ENCODE measurements around the gene NEURL1B.
"Not testable (repeated sequence)": the region's sequence is repeated elsewhere in the genome, so short reads cannot be mapped to it uniquely, and the experiment has no call there.

NEURL1B gene

GRCh38 chr5:172664018-172664417 is 23.0 kb downstream of the NEURL1B start:
- Mint-ChIP-seq H3K4me1 (no peaks in the 10 kb centered on the region), H3K27me3 (peaks cover 6% of the 10 kb centered on the region), H3K4me3 (no peak overlapping the region), H3K36me3 (no peaks in the 10 kb centered on the region), H3K9me3 (no peaks in the 10 kb centered on the region), H3K27ac (no peak overlapping the region)
- DNase-seq: no peak
- CTCF ChIA-PET: interaction anchor here (0.6 kb wide), 1 partner anchor 184 kb away, joined by 3 read pairs; no protein-coding TSS in a partner anchor

GRCh38 chr5:172664681-172665541 is 23.8 kb downstream of the NEURL1B start:
- CTCF ChIA-PET: no interaction called here
- H3K4me3 Mint-ChIP-seq: no peak overlapping the region
- H3K9me3 Mint-ChIP-seq: no peaks in the 10 kb centered on the region
- no peaks in the 10 kb centered on the region for H3K4me1 Mint-ChIP-seq
- no peak overlapping the region for H3K27ac Mint-ChIP-seq
- H3K27me3 Mint-ChIP-seq: peaks cover 6% of the 10 kb centered on the region
- no peak for DNase-seq
- H3K36me3 Mint-ChIP-seq: no peaks in the 10 kb centered on the region

GRCh38 chr5:172666251-172666650 is 25.2 kb downstream of the NEURL1B start:
- H3K4me1 Mint-ChIP-seq: no peaks in the 10 kb centered on the region
- H3K9me3 Mint-ChIP-seq: no peaks in the 10 kb centered on the region
- no peaks in the 10 kb centered on the region for H3K36me3 Mint-ChIP-seq
- peaks cover 3% of the 10 kb centered on the region for H3K27me3 Mint-ChIP-seq
- H3K27ac Mint-ChIP-seq: no peak overlapping the region
- no peak overlapping the region for H3K4me3 Mint-ChIP-seq
- CTCF ChIA-PET: interaction anchor here (0.9 to 1.6 kb wide), 3 partner anchors 30 to 262 kb away, joined by 4 to 12 read pairs (median 4); no protein-coding TSS in a partner anchor
- DNase-seq: no peak

- H3K27ac Mint-ChIP-seq: no peak overlapping the region
- H3K4me3 Mint-ChIP-seq: no peak overlapping the region
- H3K9me3 Mint-ChIP-seq: no peaks in the 10 kb centered on the region
- CTCF ChIA-PET: no interaction called here
- DNase-seq: no peak
- no peaks in the 10 kb centered on the region for H3K36me3 Mint-ChIP-seq
- no peaks in the 10 kb centered on the region for H3K4me1 Mint-ChIP-seq
- H3K27me3 Mint-ChIP-seq: peaks cover 3% of the 10 kb centered on the region
Measured at GRCh38 chr5:172667786-172668593, 26.9 kb downstream of the NEURL1B start.

GRCh38 chr5:172668594-172669071 is 27.6 kb downstream of the NEURL1B start:
- H3K4me1 Mint-ChIP-seq: no peaks in the 10 kb centered on the region
- H3K27ac Mint-ChIP-seq: no peak overlapping the region
- no peaks in the 10 kb centered on the region for H3K36me3 Mint-ChIP-seq
- H3K27me3 Mint-ChIP-seq: peaks cover 3% of the 10 kb centered on the region
- CTCF ChIA-PET: no interaction called here
- H3K9me3 Mint-ChIP-seq: no peaks in the 10 kb centered on the region
- DNase-seq: no peak
- H3K4me3 Mint-ChIP-seq: no peak overlapping the region

GRCh38 chr5:172669386-172670004 is 28.4 kb downstream of the NEURL1B start:
- H3K27me3 Mint-ChIP-seq: no peaks in the 10 kb centered on the region
- H3K27ac Mint-ChIP-seq: no peak overlapping the region
- no peaks in the 10 kb centered on the region for H3K9me3 Mint-ChIP-seq
- H3K4me1 Mint-ChIP-seq: no peaks in the 10 kb centered on the region
- no peaks in the 10 kb centered on the region for H3K36me3 Mint-ChIP-seq
- no peak for DNase-seq
- CTCF ChIA-PET: no interaction called here
- H3K4me3 Mint-ChIP-seq: no peak overlapping the region

- no peaks in the 10 kb centered on the region for H3K4me1 Mint-ChIP-seq
- DNase-seq: no peak
- CTCF ChIA-PET: no interaction called here
- H3K27ac Mint-ChIP-seq: no peak overlapping the region
- no peak overlapping the region for H3K4me3 Mint-ChIP-seq
- H3K36me3 Mint-ChIP-seq: no peaks in the 10 kb centered on the region
- no peaks in the 10 kb centered on the region for H3K9me3 Mint-ChIP-seq
- no peaks in the 10 kb centered on the region for H3K27me3 Mint-ChIP-seq
Measured at GRCh38 chr5:172670005-172670402, 28.9 kb downstream of the NEURL1B start.

GRCh38 chr5:172670444-172670843 is 29.4 kb downstream of the NEURL1B start:
- no peak overlapping the region for H3K4me3 Mint-ChIP-seq
- DNase-seq: no peak
- H3K9me3 Mint-ChIP-seq: no peaks in the 10 kb centered on the region
- H3K27ac Mint-ChIP-seq: no peak overlapping the region
- H3K27me3 Mint-ChIP-seq: no peaks in the 10 kb centered on the region
- CTCF ChIA-PET: no interaction called here
- H3K4me1 Mint-ChIP-seq: no peaks in the 10 kb centered on the region
- H3K36me3 Mint-ChIP-seq: no peaks in the 10 kb centered on the region

GRCh38 chr5:172671091-172671490 is 30.0 kb downstream of the NEURL1B start:
- Mint-ChIP-seq H3K4me1 (no peaks in the 10 kb centered on the region), H3K36me3 (no peaks in the 10 kb centered on the region), H3K27ac (no peak overlapping the region), H3K9me3 (no peaks in the 10 kb centered on the region), H3K27me3 (no peaks in the 10 kb centered on the region), H3K4me3 (no peak overlapping the region)
- CTCF ChIA-PET: no interaction called here
- DNase-seq: no peak

GRCh38 chr5:172672681-172673080 is 31.6 kb downstream of the NEURL1B start:
- H3K9me3 Mint-ChIP-seq: no peaks in the 10 kb centered on the region
- no peaks in the 10 kb centered on the region for H3K4me1 Mint-ChIP-seq
- CTCF ChIA-PET: interaction anchor here (1.3 kb wide), 1 partner anchor 25 kb away, joined by 6 read pairs; no protein-coding TSS in a partner anchor
- no peaks in the 10 kb centered on the region for H3K27me3 Mint-ChIP-seq
- no peak for DNase-seq
- H3K4me3 Mint-ChIP-seq: no peak overlapping the region
- no peaks in the 10 kb centered on the region for H3K36me3 Mint-ChIP-seq
- H3K27ac Mint-ChIP-seq: no peak overlapping the region

- Mint-ChIP-seq H3K9me3 (no peaks in the 10 kb centered on the region), H3K36me3 (no peaks in the 10 kb centered on the region), H3K4me1 (no peaks in the 10 kb centered on the region), H3K4me3 (no peak overlapping the region), H3K27ac (no peak overlapping the region), H3K27me3 (no peaks in the 10 kb centered on the region)
- DNase-seq: no peak
- CTCF ChIA-PET: no interaction called here
Measured at GRCh38 chr5:172674155-172674554, 33.1 kb downstream of the NEURL1B start.

GRCh38 chr5:172676914-172677475 is 35.9 kb downstream of the NEURL1B start:
- Mint-ChIP-seq H3K27me3 (peaks cover under 1% of the 10 kb centered on the region), H3K4me3 (no peak overlapping the region), H3K9me3 (no peaks in the 10 kb centered on the region), H3K4me1 (no peaks in the 10 kb centered on the region), H3K27ac (no peak overlapping the region), H3K36me3 (no peaks in the 10 kb centered on the region)
- CTCF ChIA-PET: interaction anchor here (1.4 kb wide), 1 partner anchor 38 kb away, joined by 4 read pairs; no protein-coding TSS in a partner anchor
- no peak for DNase-seq

GRCh38 chr5:172678362-172678874 is 37.4 kb downstream of the NEURL1B start:
- H3K9me3 Mint-ChIP-seq, H3K27ac Mint-ChIP-seq, DNase-seq, H3K36me3 Mint-ChIP-seq, H3K4me3 Mint-ChIP-seq, CTCF ChIA-PET, H3K4me1 Mint-ChIP-seq: not testable (repeated sequence)
- peaks cover 14% of the 10 kb centered on the region for H3K27me3 Mint-ChIP-seq

- CTCF ChIA-PET: no interaction called here
- Mint-ChIP-seq H3K36me3 (peaks cover 4% of the 10 kb centered on the region), H3K9me3 (no peaks in the 10 kb centered on the region), H3K4me1 (peaks cover 5% of the 10 kb centered on the region), H3K27me3 (peaks cover 14% of the 10 kb centered on the region), H3K4me3 (no peak overlapping the region), H3K27ac (no peak overlapping the region)
- no peak for DNase-seq
Measured at GRCh38 chr5:172678902-172679301, 37.8 kb downstream of the NEURL1B start.
